ENCODE measurements around the gene ADPRHL1. TPM values are rescaled to one million over a fixed set of nuclear protein-coding genes. Genes with fewer than 3 reads are reported as not detected.

ADPRHL1 gene
- total RNA-seq, 2 donors from 2014 or later, result 1.6 to 2.9 TPM

- Mint-ChIP-seq H3K36me3 (ENCODE audit: low read depth) (no peaks in the 10 kb centered on the region), H3K4me3 (no peak overlapping the region), H3K4me1 (peaks cover 12% of the 10 kb centered on the region), H3K27ac (no peak overlapping the region), H3K27me3 (ENCODE audit: insufficient read depth) (no peaks in the 10 kb centered on the region), H3K9me3 (no peaks in the 10 kb centered on the region)
- H3K4me3 ChIP-seq (ENCODE audit: low read length), result no peak overlapping the region
- TF ChIP-seq CTCF (conservative IDR thresholded peaks at IDR 0.05), result no peak
- DNase-seq, result peak; percentile 43
- no peaks in the 10 kb centered on the region for H3K9me3 ChIP-seq (ENCODE audit: control insufficient read depth, low read length)
- 93 to 100% methylated on average over 2 of the region's 2 CpGs for WGBS, 2 experiments (ENCODE audit: insufficient coverage in 1 of 2, insufficient read length in 1 of 2)
- H3K4me1 ChIP-seq (ENCODE audit: control insufficient read depth, insufficient read depth, low read length), result peaks cover 3% of the 10 kb centered on the region
- H3K27ac ChIP-seq (ENCODE audit: low read depth, low read length), result no peak overlapping the region
- H3K9ac ChIP-seq (ENCODE audit: extremely low read depth, low read length, poor library complexity, severe bottlenecking), result no peak overlapping the region
- no peaks in the 10 kb centered on the region for H3K27me3 ChIP-seq (ENCODE audit: control insufficient read depth, insufficient read depth, low read length, poor library complexity, severe bottlenecking)
- no peaks in the 10 kb centered on the region for H3K36me3 ChIP-seq (ENCODE audit: control insufficient read depth, insufficient read depth, low read length)
Measured at GRCh38 chr13:113404366-113404722, 48.9 kb downstream of the ADPRHL1 start.

- Mint-ChIP-seq H3K4me3 (no peak overlapping the region), H3K36me3 (ENCODE audit: low read depth) (no peaks in the 10 kb centered on the region), H3K9me3 (no peaks in the 10 kb centered on the region), H3K27me3 (ENCODE audit: insufficient read depth) (no peaks in the 10 kb centered on the region), H3K4me1 (peaks cover 18% of the 10 kb centered on the region), H3K27ac (no peak overlapping the region)
- Histone ChIP-seq H3K27ac (ENCODE audit: low read depth, low read length) (no peak overlapping the region), H3K4me1 (ENCODE audit: control insufficient read depth, insufficient read depth, low read length) (peaks cover 8% of the 10 kb centered on the region), H3K9ac (ENCODE audit: extremely low read depth, low read length, poor library complexity, severe bottlenecking) (no peak overlapping the region), H3K27me3 (ENCODE audit: control insufficient read depth, insufficient read depth, low read length, poor library complexity, severe bottlenecking) (no peaks in the 10 kb centered on the region), H3K4me3 (ENCODE audit: low read length) (no peak overlapping the region), H3K36me3 (ENCODE audit: control insufficient read depth, insufficient read depth, low read length) (no peaks in the 10 kb centered on the region), H3K9me3 (ENCODE audit: control insufficient read depth, low read length) (no peaks in the 10 kb centered on the region)
- 94 to 95% methylated on average over 27 to 32 of the region's 32 CpGs for WGBS, 2 experiments (ENCODE audit: insufficient coverage in 1 of 2, insufficient read length in 1 of 2)
- peak; percentile 44 for DNase-seq
- no peak for TF ChIP-seq CTCF (conservative IDR thresholded peaks at IDR 0.05)
Measured at GRCh38 chr13:113403255-113404104, 49.8 kb downstream of the ADPRHL1 start.

GRCh38 chr13:113402471-113403254 lies 50.6 kb downstream of the ADPRHL1 start:
- Mint-ChIP-seq H3K36me3 (ENCODE audit: low read depth) (no peaks in the 10 kb centered on the region), H3K27me3 (ENCODE audit: insufficient read depth) (no peaks in the 10 kb centered on the region), H3K27ac (no peak overlapping the region), H3K4me3 (no peak overlapping the region), H3K4me1 (peaks cover 25% of the 10 kb centered on the region), H3K9me3 (no peaks in the 10 kb centered on the region)
- TF ChIP-seq CTCF (conservative IDR thresholded peaks at IDR 0.05), result peak; percentile 31
- Histone ChIP-seq H3K9me3 (ENCODE audit: control insufficient read depth, low read length) (no peaks in the 10 kb centered on the region), H3K36me3 (ENCODE audit: control insufficient read depth, insufficient read depth, low read length) (no peaks in the 10 kb centered on the region), H3K4me1 (ENCODE audit: control insufficient read depth, insufficient read depth, low read length) (peaks cover 11% of the 10 kb centered on the region), H3K27me3 (ENCODE audit: control insufficient read depth, insufficient read depth, low read length, poor library complexity, severe bottlenecking) (no peaks in the 10 kb centered on the region), H3K9ac (ENCODE audit: extremely low read depth, low read length, poor library complexity, severe bottlenecking) (no peak overlapping the region), H3K4me3 (ENCODE audit: low read length) (no peak overlapping the region), H3K27ac (ENCODE audit: low read depth, low read length) (no peak overlapping the region)
- 93% methylated on average over 23 to 33 of the region's 33 CpGs for WGBS, 2 experiments (ENCODE audit: insufficient coverage in 1 of 2, insufficient read length in 1 of 2)
- DNase-seq, result peak; percentile 60
